Measurements from ENCODE around the gene CLOCK.

Gene CLOCK

DNA sequence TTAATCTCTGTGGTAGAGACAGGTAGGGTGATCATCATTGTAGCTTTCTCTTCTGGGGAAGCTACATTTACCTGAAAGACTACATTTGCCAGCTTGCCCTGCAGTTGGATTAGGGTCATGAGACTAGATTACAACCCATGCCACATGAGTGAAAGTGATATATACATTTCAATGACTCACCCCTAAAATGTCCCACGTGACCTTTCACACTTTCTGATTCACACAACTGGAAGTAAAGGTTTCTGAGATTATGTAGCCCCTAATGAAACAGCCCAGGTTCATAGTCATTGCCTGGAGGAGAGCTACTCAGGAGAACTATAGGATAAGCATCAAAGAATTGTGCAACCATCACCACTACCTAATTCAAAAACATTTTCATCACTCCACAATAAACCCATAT is 27.5 kb upstream of the CLOCK start:
- no peak overlapping the region for H3K4me3 ChIP-seq (ENCODE audit: low read depth, low read length)
- TF ChIP-seq CTCF (IDR thresholded peaks at IDR 0.05; ENCODE audit: low read depth, low read length) = no peak
- in situ Hi-C loops (cut with HindIII; ENCODE audit: low sequenced_read_pairs) = no loop called here
- no peak for DNase-seq (ENCODE audit: low read depth, low spot score)

GRCh38 chr4:55571806-55572205 is 25.1 kb upstream of the CLOCK start:
- DNase-seq (ENCODE audit: low read depth, low spot score) = no peak
- TF ChIP-seq CTCF (IDR thresholded peaks at IDR 0.05; ENCODE audit: low read depth, low read length) = no peak
- no peak overlapping the region for H3K4me3 ChIP-seq (ENCODE audit: low read depth, low read length)
- in situ Hi-C loops (cut with HindIII; ENCODE audit: low sequenced_read_pairs) = no loop called here

DNA sequence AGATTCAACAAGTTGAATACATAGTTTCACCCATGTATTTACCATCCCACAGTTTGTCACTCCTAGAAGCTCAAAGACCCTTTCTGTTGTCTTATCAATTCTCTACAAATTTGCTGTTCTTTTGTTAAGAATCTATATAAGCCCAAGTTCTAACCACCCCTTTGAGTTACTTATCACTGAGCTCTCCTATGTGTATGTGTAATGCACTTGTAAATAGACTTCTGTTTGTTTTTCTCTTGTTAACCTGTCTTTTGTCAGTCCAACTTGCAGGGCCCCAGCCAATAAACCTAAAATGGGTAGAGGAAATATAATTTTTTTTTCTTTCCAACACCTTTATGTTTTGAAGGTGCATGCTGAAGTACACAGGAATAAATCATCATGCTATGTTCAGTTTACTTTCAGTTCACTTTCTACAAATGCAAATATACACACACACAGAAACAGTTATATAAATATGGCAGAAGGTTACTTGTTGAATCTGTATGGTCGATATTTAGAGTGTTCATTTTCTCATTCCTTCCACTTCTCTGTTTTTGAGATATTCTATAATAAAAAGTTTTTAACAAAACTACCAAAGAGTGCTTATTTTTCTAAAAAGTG is 22.3 kb upstream of the CLOCK start:
- TF ChIP-seq CTCF (IDR thresholded peaks at IDR 0.05; ENCODE audit: low read depth, low read length) = no peak
- in situ Hi-C loops (cut with HindIII; ENCODE audit: low sequenced_read_pairs) = no loop called here
- no peak for DNase-seq (ENCODE audit: low read depth, low spot score)
- no peak overlapping the region for H3K4me3 ChIP-seq (ENCODE audit: low read depth, low read length)

GRCh38 chr4:55561889-55562288 is 15.2 kb upstream of the CLOCK start:
- TF ChIP-seq CTCF (IDR thresholded peaks at IDR 0.05; ENCODE audit: low read depth, low read length) = no peak
- DNase-seq (ENCODE audit: low read depth, low spot score) = no peak
- in situ Hi-C loops (cut with HindIII; ENCODE audit: low sequenced_read_pairs) = no loop called here

GRCh38 chr4:55560096-55560495 is 13.4 kb upstream of the CLOCK start:
- in situ Hi-C loops (cut with HindIII; ENCODE audit: low sequenced_read_pairs) = no loop called here
- DNase-seq (ENCODE audit: low read depth, low spot score) = no peak
- no peak overlapping the region for H3K4me3 ChIP-seq (ENCODE audit: low read depth, low read length)
- TF ChIP-seq CTCF (IDR thresholded peaks at IDR 0.05; ENCODE audit: low read depth, low read length) = no peak

More at GRCh38 chr4:55561889-55562288, 15.2 kb upstream of the CLOCK start:
- no peak overlapping the region for H3K4me3 ChIP-seq (ENCODE audit: low read depth, low read length)

DNA sequence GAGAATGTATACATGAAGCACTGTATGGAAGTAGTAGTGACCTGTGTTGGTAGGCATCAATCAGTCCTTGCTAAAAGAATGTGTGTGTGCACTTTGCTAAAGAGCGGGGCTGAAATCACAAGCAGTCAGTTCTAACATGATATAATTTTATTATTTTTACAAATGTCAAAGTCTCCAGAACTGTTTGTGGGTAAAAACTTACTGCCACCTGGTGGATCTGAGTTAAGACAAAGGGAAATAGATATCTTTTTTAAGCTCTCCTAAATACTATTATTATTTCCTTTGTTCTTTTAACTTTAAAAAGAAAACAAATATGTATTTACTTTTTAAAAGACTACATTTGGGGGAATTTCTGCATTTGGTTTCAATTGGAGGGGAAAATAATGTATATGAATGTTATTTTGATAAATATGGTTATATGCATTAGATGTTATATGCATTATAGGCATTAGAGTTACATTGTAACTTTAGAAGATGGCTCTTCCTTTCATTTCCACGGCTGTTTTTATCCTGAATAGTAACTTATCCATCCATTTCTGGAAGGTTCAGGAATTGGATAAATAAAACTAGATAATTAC is 7.8 kb upstream of the CLOCK start:
- peak; percentile 50 for TF ChIP-seq CTCF (IDR thresholded peaks at IDR 0.05; ENCODE audit: low read depth, low read length)
- DNase-seq (ENCODE audit: low read depth, low spot score) = peak; percentile 62
- H3K4me3 ChIP-seq (ENCODE audit: low read depth, low read length) = no peak overlapping the region
- in situ Hi-C loops (cut with HindIII; ENCODE audit: low sequenced_read_pairs) = no loop called here

Data from astrocyte of the spinal cord (primary cell).